ENCODE results near the gene UAP1L1. TPM values are rescaled to one million over a fixed set of nuclear protein-coding genes. Genes with fewer than 3 reads are reported as not detected.

Gene UAP1L1, protein sequence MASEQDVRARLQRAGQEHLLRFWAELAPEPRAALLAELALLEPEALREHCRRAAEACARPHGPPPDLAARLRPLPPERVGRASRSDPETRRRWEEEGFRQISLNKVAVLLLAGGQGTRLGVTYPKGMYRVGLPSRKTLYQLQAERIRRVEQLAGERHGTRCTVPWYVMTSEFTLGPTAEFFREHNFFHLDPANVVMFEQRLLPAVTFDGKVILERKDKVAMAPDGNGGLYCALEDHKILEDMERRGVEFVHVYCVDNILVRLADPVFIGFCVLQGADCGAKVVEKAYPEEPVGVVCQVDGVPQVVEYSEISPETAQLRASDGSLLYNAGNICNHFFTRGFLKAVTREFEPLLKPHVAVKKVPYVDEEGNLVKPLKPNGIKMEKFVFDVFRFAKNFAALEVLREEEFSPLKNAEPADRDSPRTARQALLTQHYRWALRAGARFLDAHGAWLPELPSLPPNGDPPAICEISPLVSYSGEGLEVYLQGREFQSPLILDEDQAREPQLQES
- 10 to 100 TPM in 3 of 4 donors, 1 to 10 TPM in 1; 9.8 to 14.0 (median 12.4) TPM for total RNA-seq
- polyA plus RNA-seq: 10.1 TPM
- long read RNA-seq, donor 1, transcript UAP1L1-202 (9 exons, 3,365 nt): major isoform, 9 of 24 reads
- long read RNA-seq, donor 1, partial matches to known transcripts: 11 of 24 reads
- long read RNA-seq, donor 1, other reads (novel, unspliced or antisense): 4 of 24 reads
- long read RNA-seq, donor 2, transcript UAP1L1-202 (9 exons, 3,365 nt): major isoform, 6 of 11 reads
- long read RNA-seq, donor 2, partial matches to known transcripts: 1 of 11 reads
- long read RNA-seq, donor 2, other reads (novel, unspliced or antisense): 4 of 11 reads
- long read RNA-seq, donor 3, partial matches to known transcripts: 9 of 11 reads
- long read RNA-seq, donor 3, other reads (novel, unspliced or antisense): 2 of 11 reads
- long read RNA-seq, donor 4, partial matches to known transcripts: 10 of 22 reads
- long read RNA-seq, donor 4, other reads (novel, unspliced or antisense): 9 of 22 reads

GRCh38 chr9:137077010-137077747, at the start of gene UAP1L1:
Gene UAP1L1, plus strand, starts transcription at chr9:137077517. Its CDS starts 16 bp downstream, at chr9:137077533.
- ATAC-seq (peak; percentile 67 to 77), DNase-seq (peak; percentile 75 to 94 (median 93))
- H3K9me3 ChIP-seq (ENCODE audit: control insufficient read depth, low read length): no peaks in the 10 kb centered on the region
- WGBS: under 1% methylated on average over 87 of the region's 87 CpGs
- no peaks in the 10 kb centered on the region for H3K27me3 ChIP-seq (ENCODE audit: control insufficient read depth, insufficient read depth)
- intact Hi-C loops (cut with DNase I): no loop called here
- H3K4me1 ChIP-seq (ENCODE audit: control insufficient read depth, insufficient read depth, low read length): no peaks in the 10 kb centered on the region
- peak within 1 kb of the TSS; percentile 74 for H3K4me3 ChIP-seq (ENCODE audit: low read length)
- peak within 1 kb of the TSS; percentile 50 for H3K27ac ChIP-seq (ENCODE audit: low read length)

DNA sequence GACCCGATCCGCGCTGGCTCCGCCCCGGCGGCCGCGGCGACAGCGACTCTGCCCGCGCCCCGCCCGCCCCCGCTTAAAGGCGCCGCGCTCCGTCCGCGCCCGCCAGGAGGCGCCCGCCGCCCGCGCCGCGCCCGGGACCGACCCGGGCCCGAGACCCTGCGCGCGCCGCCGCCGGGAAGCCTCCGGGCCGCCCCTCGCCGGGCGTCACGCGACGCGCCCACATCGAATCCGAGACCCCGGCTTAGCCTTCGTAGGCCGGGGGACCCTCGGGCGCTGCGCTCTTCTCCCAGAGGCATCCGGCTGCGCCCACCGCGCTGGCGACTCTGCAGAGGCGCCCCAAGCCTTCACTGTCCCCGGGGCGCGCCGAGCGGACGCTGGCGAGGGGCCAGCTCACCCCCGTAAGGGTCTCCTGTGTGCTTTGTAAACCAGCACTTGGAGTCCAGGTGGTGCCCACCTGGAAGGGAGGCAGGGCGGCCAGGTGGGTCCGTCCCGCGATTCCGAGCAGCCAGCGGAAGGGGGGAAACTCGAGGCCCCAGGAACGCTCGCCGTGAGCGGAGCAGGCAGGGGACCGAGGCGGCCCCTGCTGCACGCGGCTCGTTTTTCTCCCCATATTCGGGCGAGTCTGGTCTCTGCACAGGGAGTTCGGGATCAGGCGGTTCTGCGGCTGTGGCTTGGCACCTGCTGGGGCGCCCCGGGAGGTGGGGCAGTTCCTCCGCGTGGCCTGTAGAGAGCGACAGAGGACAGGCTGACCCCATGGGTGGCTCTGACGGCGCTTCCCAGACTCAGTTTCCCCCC, 48.9 kb upstream of the UAP1L1 start:
- peak; percentile 69 to 90 (median 89) for DNase-seq
- Histone ChIP-seq H3K4me1 (ENCODE audit: control insufficient read depth, insufficient read depth, low read length) (no peaks in the 10 kb centered on the region), H3K27ac (ENCODE audit: low read length) (no peak overlapping the region), H3K9me3 (ENCODE audit: control insufficient read depth, low read length) (no peaks in the 10 kb centered on the region), H3K4me3 (ENCODE audit: low read length) (peak overlapping the region; percentile 74), H3K27me3 (ENCODE audit: control insufficient read depth, insufficient read depth) (no peaks in the 10 kb centered on the region)
- peak; percentile 19 to 31 for ATAC-seq
- under 1% methylated on average over 98 of the region's 98 CpGs for WGBS
- intact Hi-C loops (cut with DNase I): loop anchor here in 2 of 4 donors (5.0 kb wide), 2 partner anchors 76 to 81 kb away; partner anchors contain the start of genes C8G (in 1 of the 2) and LCN12 (in 1 of the 2)

DNA sequence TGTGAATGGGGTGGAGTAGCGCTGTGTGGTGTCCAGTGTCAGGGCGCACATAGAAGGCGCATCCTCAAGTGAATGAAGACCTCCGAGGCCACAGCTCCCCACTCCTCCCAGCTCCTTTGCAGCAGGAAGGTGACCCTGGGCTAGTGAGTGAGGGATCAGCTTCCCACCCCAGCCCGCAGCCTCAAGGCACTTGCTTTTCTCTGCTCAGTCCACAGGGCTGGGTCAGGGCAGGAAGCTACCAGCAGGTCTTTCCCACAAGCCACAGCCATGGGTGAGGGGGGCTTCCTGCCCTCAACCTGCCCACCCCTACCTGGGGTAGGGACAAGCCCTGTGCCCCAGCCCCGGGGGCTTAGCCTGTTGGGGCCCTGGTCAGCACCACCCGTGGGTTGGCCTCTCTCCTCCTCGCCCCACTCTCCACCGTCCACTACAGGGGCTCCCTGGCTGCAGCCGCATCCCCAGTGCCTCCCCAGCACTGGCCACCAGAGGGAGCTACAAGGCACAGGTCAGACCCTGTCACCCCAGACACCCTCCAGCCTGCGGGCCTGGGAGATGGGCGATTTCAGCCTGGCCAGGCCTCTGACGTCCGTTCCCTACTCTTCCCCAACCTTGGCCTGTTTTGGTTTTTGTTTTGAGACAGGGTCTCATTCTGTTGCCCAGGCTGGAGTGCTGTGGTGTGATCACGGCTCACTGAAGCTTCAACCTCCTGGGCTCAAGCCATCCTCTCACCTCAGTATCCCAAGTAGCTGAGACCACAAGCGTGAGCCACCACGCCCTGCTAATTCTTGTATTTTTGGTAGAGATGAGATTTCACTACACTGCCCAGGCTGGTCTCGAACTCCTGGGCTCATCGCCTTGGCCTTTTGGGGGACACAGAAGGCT, 48.0 kb upstream of the UAP1L1 start:
- no peak overlapping the region for H3K27ac ChIP-seq (ENCODE audit: low read length)
- H3K4me1 ChIP-seq (ENCODE audit: control insufficient read depth, insufficient read depth, low read length): no peaks in the 10 kb centered on the region
- H3K4me3 ChIP-seq (ENCODE audit: low read length): no peak overlapping the region
- ATAC-seq: peak; percentile 63 to 73
- intact Hi-C loops (cut with DNase I): loop anchor here in 2 of 4 donors (5.0 kb wide), 2 partner anchors 77 to 82 kb away; partner anchors contain the start of genes C8G (in 1 of the 2) and LCN12 (in 1 of the 2)
- WGBS: 36% methylated on average over 19 of the region's 19 CpGs
- H3K9me3 ChIP-seq (ENCODE audit: control insufficient read depth, low read length): no peaks in the 10 kb centered on the region
- no peaks in the 10 kb centered on the region for H3K27me3 ChIP-seq (ENCODE audit: control insufficient read depth, insufficient read depth)
- DNase-seq: peak; percentile 82 to 94 (median 93)

GRCh38 chr9:137030006-137030405, 47.3 kb upstream of the UAP1L1 start:
- Histone ChIP-seq H3K27ac (ENCODE audit: low read length) (no peak overlapping the region), H3K4me1 (ENCODE audit: control insufficient read depth, insufficient read depth, low read length) (no peaks in the 10 kb centered on the region), H3K27me3 (ENCODE audit: control insufficient read depth, insufficient read depth) (no peaks in the 10 kb centered on the region), H3K9me3 (ENCODE audit: control insufficient read depth, low read length) (no peaks in the 10 kb centered on the region), H3K4me3 (ENCODE audit: low read length) (no peak overlapping the region)
- DNase-seq: no peak
- intact Hi-C loops (cut with DNase I): loop anchor here in 1 of 4 donors (10.0 kb wide), 1 partner anchor 85 kb away; the partner anchor contains the start of genes C8G and FBXW5
- ATAC-seq: no peak
- WGBS: 78% methylated on average over 15 of the region's 15 CpGs

GRCh38 chr9:137030538-137031527, 46.5 kb upstream of the UAP1L1 start:
- ATAC-seq (no peak), DNase-seq (no peak)
- 88% methylated on average over 65 of the region's 65 CpGs for WGBS
- Histone ChIP-seq H3K4me1 (ENCODE audit: control insufficient read depth, insufficient read depth, low read length) (no peaks in the 10 kb centered on the region), H3K4me3 (ENCODE audit: low read length) (no peak overlapping the region), H3K27ac (ENCODE audit: low read length) (no peak overlapping the region), H3K9me3 (ENCODE audit: control insufficient read depth, low read length) (no peaks in the 10 kb centered on the region), H3K27me3 (ENCODE audit: control insufficient read depth, insufficient read depth) (no peaks in the 10 kb centered on the region)
- intact Hi-C loops (cut with DNase I): loop anchor here in 1 of 4 donors (10.0 kb wide), 1 partner anchor 86 kb away; the partner anchor contains the start of genes C8G and FBXW5

- 59% methylated on average over 16 of the region's 16 CpGs for WGBS
- DNase-seq: no peak
- Histone ChIP-seq H3K27me3 (ENCODE audit: control insufficient read depth, insufficient read depth) (no peaks in the 10 kb centered on the region), H3K27ac (ENCODE audit: low read length) (no peak within 1 kb of the TSS), H3K9me3 (ENCODE audit: control insufficient read depth, low read length) (no peaks in the 10 kb centered on the region), H3K4me3 (ENCODE audit: low read length) (no peak within 1 kb of the TSS), H3K4me1 (ENCODE audit: control insufficient read depth, insufficient read depth, low read length) (no peaks in the 10 kb centered on the region)
- ATAC-seq: no peak
- intact Hi-C loops (cut with DNase I): loop anchor here in 1 of 4 donors (10.0 kb wide), 1 partner anchor 87 kb away; the partner anchor contains the start of genes C8G and FBXW5
Observed at GRCh38 chr9:137031904-137032640, 45.2 kb upstream of the UAP1L1 start, which contains the start of gene FUT7. Gene FUT7, minus strand, starts transcription at chr9:137032088. Its CDS starts 97 bp downstream, at chr9:137031991.

DNA sequence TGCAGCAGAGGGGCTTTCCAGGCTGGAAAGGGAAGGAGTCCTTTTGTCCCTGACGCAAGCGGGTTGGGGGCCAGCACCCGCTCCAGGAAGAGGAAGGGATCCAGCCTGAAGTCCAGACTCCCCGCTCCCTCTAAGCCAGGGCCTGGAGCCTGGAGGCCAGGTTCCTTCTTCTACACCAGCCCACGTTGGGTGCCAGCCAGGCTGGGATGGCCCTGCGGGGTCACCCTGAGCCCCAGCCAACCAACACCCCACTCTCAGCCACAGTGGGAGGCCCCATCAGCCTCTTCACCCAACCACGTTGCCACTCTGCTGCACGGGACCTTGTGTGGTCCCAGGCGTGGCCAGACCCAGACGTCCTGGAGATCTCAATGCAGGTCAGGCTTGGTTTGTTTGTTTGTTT, 44.5 kb upstream of the UAP1L1 start:
- DNase-seq (peak; percentile 65 to 89 (median 88)), ATAC-seq (peak; percentile 3 to 5)
- Histone ChIP-seq H3K4me1 (ENCODE audit: control insufficient read depth, insufficient read depth, low read length) (no peaks in the 10 kb centered on the region), H3K27ac (ENCODE audit: low read length) (no peak overlapping the region), H3K27me3 (ENCODE audit: control insufficient read depth, insufficient read depth) (no peaks in the 10 kb centered on the region), H3K9me3 (ENCODE audit: control insufficient read depth, low read length) (no peaks in the 10 kb centered on the region), H3K4me3 (ENCODE audit: low read length) (no peak overlapping the region)
- WGBS: 65% methylated on average over 10 of the region's 10 CpGs
- intact Hi-C loops (cut with DNase I): loop anchor here in 1 of 4 donors (10.0 kb wide), 1 partner anchor 88 kb away; the partner anchor contains the start of genes C8G and FBXW5
